Effector memory CD4-positive, alpha-beta T cell (primary cell): Measurements from ENCODE around the gene NPTN.

Source experiments
- DNase-seq, 3 donors: peaks; one replicate each; pipeline ENCODE4 v3.0.0-alpha.2; 2020
- H3K27ac ChIP-seq: 2 replicates; pipeline ENCODE4 v1.7.0; 2013; ENCODE audit warnings: mild to moderate bottlenecking, low read length, moderate library complexity; ENCODE audit not compliant: insufficient read depth, poor library complexity, severe bottlenecking
- H3K27me3 ChIP-seq: replicated peaks from 2 replicates; pipeline ENCODE4 v1.7.0; 2013; ENCODE audit warnings: mild to moderate bottlenecking, low read length; ENCODE audit not compliant: insufficient read depth, control insufficient read depth, poor library complexity, severe bottlenecking
- H3K36me3 ChIP-seq: 2 replicates; pipeline ENCODE4 v1.7.0; 2013; ENCODE audit warnings: mild to moderate bottlenecking, low read length, moderate library complexity; ENCODE audit not compliant: control insufficient read depth, insufficient read depth
- H3K4me1 ChIP-seq: 2 replicates; pipeline ENCODE4 v1.7.0; 2013; ENCODE audit warnings: low read length, mild to moderate bottlenecking; ENCODE audit not compliant: control insufficient read depth, insufficient read depth, poor library complexity, severe bottlenecking
- H3K4me3 ChIP-seq: 2 replicates; pipeline ENCODE4 v1.7.0; 2013; ENCODE audit warnings: low read length, low read depth, mild to moderate bottlenecking; ENCODE audit not compliant: insufficient read depth, poor library complexity, severe bottlenecking
- H3K9me3 ChIP-seq: 2 replicates; pipeline ENCODE4 v1.7.0; 2013; ENCODE audit warnings: mild to moderate bottlenecking, low read length, moderate library complexity; ENCODE audit not compliant: control insufficient read depth
- total RNA-seq, 3 donors: gene quantifications; one replicate each; lab custom pipeline; 2026; lab: John Stamatoyannopoulos, UW

NPTN gene
- total RNA-seq: 18.2 to 26.5 (median 23.3) reads per million in 3 donors

DNA sequence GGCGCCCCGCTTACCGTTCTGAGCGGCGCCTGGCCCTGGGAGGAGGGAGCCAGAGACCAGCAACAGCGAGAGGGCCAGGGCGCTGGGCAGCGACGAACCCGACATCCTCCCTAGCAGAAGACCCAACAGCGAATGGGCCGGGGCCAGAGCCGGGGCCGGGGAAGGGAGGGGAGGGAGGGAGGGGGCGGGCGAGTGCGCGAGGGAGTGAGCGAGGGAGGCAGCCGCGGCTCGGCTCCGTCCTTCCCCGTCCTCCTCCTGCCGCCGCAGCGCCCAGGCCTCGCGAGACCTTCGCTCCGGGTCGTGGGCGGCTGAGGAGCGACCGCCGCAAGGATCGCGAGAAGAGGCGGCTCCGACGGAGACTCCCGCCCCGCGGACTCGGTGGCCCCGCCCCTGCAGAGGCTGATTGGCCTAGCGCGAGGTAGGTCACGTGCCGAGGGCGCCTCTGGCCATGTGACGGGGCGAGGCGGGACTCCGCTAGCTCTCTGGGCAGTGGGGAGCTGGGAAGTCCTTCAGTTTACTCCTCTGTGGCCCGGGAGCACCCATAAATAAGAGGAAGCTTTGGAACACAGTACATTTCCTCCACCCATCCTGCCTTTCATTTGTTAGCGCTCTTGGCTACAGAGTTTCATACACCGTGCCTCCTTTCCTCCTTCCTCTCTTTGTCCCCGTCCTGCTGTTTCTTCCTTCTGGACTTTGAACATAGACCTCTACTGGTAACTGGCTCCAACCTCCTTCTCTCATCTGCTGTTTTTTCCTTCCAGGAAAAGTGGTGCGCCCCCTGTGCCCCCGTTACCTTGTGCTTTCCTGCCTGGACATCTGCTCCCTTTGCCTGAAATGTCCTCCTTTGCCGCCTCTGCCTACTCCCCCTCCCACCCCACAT is at the start of gene NPTN:
Gene NPTN, minus strand, starts transcription at position 279 of the 880 bp plus-strand sequence. Its CDS starts 174 bp downstream, at position 105.
- peaks cover 19% of the 10 kb centered on the region for H3K4me1 ChIP-seq
- peak; percentile 94 to 97 (median 96) for DNase-seq
- peak within 1 kb of the TSS; percentile 73 for H3K4me3 ChIP-seq

DNA sequence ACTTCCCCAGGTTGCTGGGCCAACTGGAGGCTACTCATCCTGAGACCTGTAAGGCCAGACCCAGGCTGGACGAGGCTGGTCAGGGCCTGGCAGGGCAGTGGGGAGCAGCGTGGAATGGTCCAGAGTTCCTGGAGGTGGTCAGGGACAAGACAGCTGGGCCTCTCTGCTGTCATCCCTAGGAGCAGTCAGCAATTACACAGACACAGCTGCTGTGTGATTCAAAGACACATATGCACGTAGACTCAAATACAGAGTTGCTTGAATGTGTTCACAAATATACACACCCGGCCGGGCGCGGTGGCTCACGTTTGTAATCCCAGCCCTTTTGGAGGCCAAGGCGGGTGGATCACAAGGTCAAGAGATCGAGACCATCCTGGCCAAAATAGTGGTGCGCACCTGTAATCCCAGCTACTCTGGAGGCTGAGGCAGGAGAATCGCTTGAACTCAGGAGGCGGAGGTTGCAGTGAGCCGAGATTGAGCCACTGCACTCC is 49.5 kb upstream of the NPTN start:
- Histone ChIP-seq H3K27ac (no peak overlapping the region), H3K9me3 (no peaks in the 10 kb centered on the region), H3K4me1 (peaks cover 9% of the 10 kb centered on the region), H3K36me3 (no peaks in the 10 kb centered on the region), H3K27me3 (peaks cover 36% of the 10 kb centered on the region), H3K4me3 (no peak overlapping the region)
- no peak for DNase-seq

More for the DNA sequence above, at the start of gene NPTN:
- Histone ChIP-seq H3K27ac (peak within 1 kb of the TSS; percentile 54), H3K9me3 (no peaks in the 10 kb centered on the region), H3K27me3 (no peaks in the 10 kb centered on the region), H3K36me3 (no peaks in the 10 kb centered on the region)

DNA sequence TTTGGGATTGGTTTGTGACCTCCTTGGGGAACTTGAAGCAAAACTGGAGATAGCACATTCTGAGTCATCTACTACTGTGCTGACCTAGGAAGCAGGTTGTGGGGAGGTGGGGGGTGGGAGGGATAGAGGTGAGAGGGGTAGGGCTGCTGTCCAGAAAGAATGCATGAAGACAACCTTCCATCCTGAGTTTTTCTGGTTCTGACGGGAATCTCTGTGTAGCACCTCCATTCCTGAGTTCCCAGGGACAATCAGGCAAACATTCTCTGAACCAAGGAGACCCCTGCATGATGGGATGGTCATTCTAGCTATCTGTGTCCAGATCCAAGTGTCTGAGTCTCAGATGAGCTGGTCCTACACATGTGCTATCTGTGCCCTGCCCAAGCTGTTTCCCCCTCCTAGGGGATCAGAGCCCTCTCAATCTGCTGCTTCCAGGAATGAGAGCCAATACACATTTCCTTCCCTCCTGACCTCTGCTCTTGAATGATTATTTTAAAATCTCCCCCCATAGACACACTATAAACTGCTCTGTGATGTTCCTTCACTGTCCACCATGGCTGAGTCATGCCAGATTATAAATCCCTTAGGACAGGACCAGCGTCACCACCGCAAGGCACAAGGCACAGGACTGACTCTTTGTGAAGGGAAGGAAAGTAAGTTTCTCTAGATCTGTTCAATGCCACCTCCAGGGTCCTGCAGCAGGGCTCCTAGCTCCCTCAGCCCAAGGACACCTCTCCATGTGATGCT is 48.8 kb upstream of the NPTN start:
- Histone ChIP-seq H3K27ac (no peak overlapping the region), H3K36me3 (no peaks in the 10 kb centered on the region), H3K9me3 (no peaks in the 10 kb centered on the region), H3K27me3 (peaks cover 32% of the 10 kb centered on the region), H3K4me3 (no peak overlapping the region), H3K4me1 (peaks cover 9% of the 10 kb centered on the region)
- no peak for DNase-seq

GRCh38 chr15:73681063-73681462 is 47.9 kb upstream of the NPTN start:
- H3K27ac ChIP-seq: no peak overlapping the region
- DNase-seq: no peak
- H3K9me3 ChIP-seq: no peaks in the 10 kb centered on the region
- H3K4me1 ChIP-seq: peaks cover 9% of the 10 kb centered on the region
- H3K36me3 ChIP-seq: no peaks in the 10 kb centered on the region
- peaks cover 23% of the 10 kb centered on the region for H3K27me3 ChIP-seq
- H3K4me3 ChIP-seq: no peak overlapping the region

DNA sequence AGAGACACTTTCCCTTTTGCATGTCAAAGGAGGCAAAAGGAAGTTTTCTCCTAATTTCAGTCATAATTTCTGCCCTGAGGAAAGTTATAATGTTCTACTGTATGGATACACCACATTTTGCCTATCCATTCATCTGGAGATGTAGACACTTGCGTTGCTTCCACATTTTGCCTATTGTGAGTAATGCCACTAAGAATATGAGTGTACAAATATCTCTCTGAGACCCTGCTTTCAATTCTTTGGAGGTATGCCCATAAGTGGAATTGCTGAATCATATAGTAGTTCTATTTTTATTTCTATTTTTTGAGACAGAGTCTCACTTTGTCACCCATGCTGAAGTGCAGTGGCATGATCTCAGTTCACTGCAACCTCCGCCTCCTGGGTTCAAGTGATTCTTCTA is 47.4 kb upstream of the NPTN start:
- H3K4me3 ChIP-seq: no peak overlapping the region
- H3K27ac ChIP-seq: no peak overlapping the region
- H3K36me3 ChIP-seq: no peaks in the 10 kb centered on the region
- H3K4me1 ChIP-seq: peaks cover 9% of the 10 kb centered on the region
- no peak for DNase-seq
- no peaks in the 10 kb centered on the region for H3K9me3 ChIP-seq
- peaks cover 22% of the 10 kb centered on the region for H3K27me3 ChIP-seq

- Histone ChIP-seq H3K4me1 (peaks cover 8% of the 10 kb centered on the region), H3K9me3 (no peaks in the 10 kb centered on the region), H3K36me3 (no peaks in the 10 kb centered on the region), H3K27ac (no peak overlapping the region), H3K4me3 (no peak overlapping the region), H3K27me3 (peaks cover 19% of the 10 kb centered on the region)
- DNase-seq: no peak
Observed at GRCh38 chr15:73679964-73680363, 46.8 kb upstream of the NPTN start.

DNA sequence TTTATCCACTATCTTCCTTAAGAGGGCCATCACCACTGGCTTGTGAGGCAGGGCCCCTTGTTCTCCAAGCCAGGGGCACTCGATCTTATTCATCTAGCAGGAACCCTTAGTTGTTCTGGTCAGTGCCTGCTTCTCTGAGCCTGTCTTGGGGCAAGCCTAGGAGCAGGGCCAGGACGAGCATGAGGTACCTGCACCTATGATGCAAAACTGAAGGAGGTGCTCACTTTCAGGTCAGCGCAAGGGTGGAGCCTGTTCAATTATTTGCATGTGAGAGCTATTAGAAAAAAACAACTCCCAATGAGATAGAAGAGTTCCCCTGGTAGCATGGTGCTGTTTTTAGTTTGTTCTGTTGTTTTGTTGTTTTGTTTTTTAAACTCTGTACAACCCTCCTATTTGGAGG is 46.0 kb upstream of the NPTN start:
- Histone ChIP-seq H3K4me3 (no peak overlapping the region), H3K27ac (no peak overlapping the region)

DNA sequence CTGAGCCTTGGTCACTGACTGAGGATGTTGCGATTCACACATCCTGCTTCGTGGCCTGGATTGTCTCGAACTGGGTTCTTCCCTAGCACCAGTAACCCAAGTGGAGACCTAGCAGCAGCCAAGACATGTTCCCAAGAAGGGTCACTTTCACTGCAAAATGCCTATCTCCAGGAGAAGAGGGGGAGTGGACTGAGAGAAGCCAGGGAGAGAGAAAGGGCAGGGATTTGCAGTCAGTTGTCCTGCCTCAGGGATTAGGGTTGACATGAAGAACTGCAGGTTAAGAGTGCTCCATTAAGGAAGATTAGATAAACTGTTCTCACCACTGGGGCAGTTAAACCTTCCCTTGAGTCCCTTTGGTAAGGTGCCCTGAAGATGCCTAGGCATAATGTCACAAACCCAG is 45.3 kb upstream of the NPTN start:
- no peaks in the 10 kb centered on the region for H3K36me3 ChIP-seq
- H3K4me1 ChIP-seq: no peaks in the 10 kb centered on the region
- peaks cover 4% of the 10 kb centered on the region for H3K27me3 ChIP-seq
- H3K4me3 ChIP-seq: no peak overlapping the region
- DNase-seq: no peak
- no peak overlapping the region for H3K27ac ChIP-seq
- no peaks in the 10 kb centered on the region for H3K9me3 ChIP-seq

More for the DNA sequence above, 46.0 kb upstream of the NPTN start:
- H3K27me3 ChIP-seq: peaks cover 11% of the 10 kb centered on the region
- H3K9me3 ChIP-seq: no peaks in the 10 kb centered on the region
- H3K36me3 ChIP-seq: no peaks in the 10 kb centered on the region
- no peak for DNase-seq
- H3K4me1 ChIP-seq: peaks cover 3% of the 10 kb centered on the region

GRCh38 chr15:73677733-73678132 is 44.5 kb upstream of the NPTN start:
- DNase-seq: no peak
- Histone ChIP-seq H3K27ac (no peak overlapping the region), H3K27me3 (no peaks in the 10 kb centered on the region), H3K36me3 (no peaks in the 10 kb centered on the region), H3K9me3 (no peaks in the 10 kb centered on the region), H3K4me1 (no peaks in the 10 kb centered on the region), H3K4me3 (no peak overlapping the region)
